H1 (cell line): ENCODE data around the gene HOXC5. TPM values are rescaled to one million over a fixed set of nuclear protein-coding genes. Genes with fewer than 3 reads are reported as not detected.

Experiments used
- CTCF ChIA-PET: fragments of 300-600 bp; sonication (Branson Sonifier 250); formaldehyde crosslinking; loops from one replicate; lab custom pipeline; 2021; ENCODE audit not compliant: partially characterized antibody; lab: Charles Lee
- POLR2A ChIA-PET: fragments of 300-600 bp; sonication (Branson Sonifier 250); formaldehyde crosslinking; loops from one replicate; lab custom pipeline; 2021; ENCODE audit warnings: inconsistent platforms; ENCODE audit not compliant: partially characterized antibody; lab: Charles Lee
- DNase-seq, 2 experiments: peaks; one replicate each; pipeline versions ENCODE4 v3.0.0 to v3.0.0-alpha.2; 2010 to 2022; ENCODE audit warnings: low spot score in 2 of 2, low read depth in 1 of 2, mixed read lengths in 1 of 2
- FAIRE-seq: peaks from 2 replicates; lab custom pipeline; 2011; peaks lifted over from hg19 to GRCh38; lab: Jason Lieb, UNC
- H2AFZ ChIP-seq: 2 replicates; pipeline ENCODE4 v1.8.1; 2012; ENCODE audit warnings: low read length, inconsistent platforms
- H2AK5ac ChIP-seq: 2 replicates; pipeline ENCODE4 v1.6.1; 2013; ENCODE audit warnings: low read depth, low read length
- H2BK120ac ChIP-seq: replicated peaks from 2 replicates; pipeline ENCODE3; 2013; ENCODE audit warnings: low read depth, low read length, inconsistent platforms
- H2BK12ac ChIP-seq: 2 replicates; pipeline ENCODE4 v1.6.1; 2013; ENCODE audit warnings: low read depth, low read length
- H2BK15ac ChIP-seq: 2 replicates; pipeline ENCODE4 v1.6.1; 2013; ENCODE audit warnings: low read length
- H2BK20ac ChIP-seq: 2 replicates; pipeline ENCODE4 v1.6.1; 2013; ENCODE audit warnings: low read length
- H2BK5ac ChIP-seq: 2 replicates; pipeline ENCODE4 v1.6.1; 2013; ENCODE audit warnings: low read depth, low read length
- H3K14ac ChIP-seq: 2 replicates; pipeline ENCODE4 v1.6.1; 2013; ENCODE audit warnings: inconsistent platforms; ENCODE audit not compliant: insufficient read length
- H3K18ac ChIP-seq: 2 replicates; pipeline ENCODE4 v1.6.1; 2013; ENCODE audit warnings: low read length; ENCODE audit errors: extremely low read depth
- H3K23ac ChIP-seq: 2 replicates; pipeline ENCODE4 v1.6.1; 2013; ENCODE audit warnings: inconsistent platforms; ENCODE audit not compliant: insufficient read length
- H3K23me2 ChIP-seq: 2 replicates; pipeline ENCODE4 v1.6.1; 2013; ENCODE audit warnings: low read depth, low read length
- H3K27ac ChIP-seq: 2 replicates; pipeline ENCODE4 v1.6.1; 2011; ENCODE audit warnings: low read depth, low read length, inconsistent platforms
- H3K27me3 ChIP-seq, 4 experiments: replicated peaks in 1 of 4; 1 replicate in 1 of 4; 2 replicates in 3 of 4; pipeline versions ENCODE4 v1.6.1 to v1.8.1; 2011 to 2013; ENCODE audit warnings: low read length in 3 of 4, mild to moderate bottlenecking in 3 of 4, inconsistent platforms in 2 of 4, mixed read lengths in 2 of 4, moderate library complexity in 1 of 4; ENCODE audit not compliant: control insufficient read depth in 3 of 4, insufficient read depth in 3 of 4; ENCODE audit errors: extremely low read depth in 1 of 4
- H3K36me3 ChIP-seq, 4 experiments: 2 replicates each; pipeline versions ENCODE4 v1.6.1 to v1.8.1; 2011 to 2013; ENCODE audit warnings: mild to moderate bottlenecking in 4 of 4, low read length in 3 of 4, moderate library complexity in 2 of 4, control low read depth in 1 of 4, inconsistent platforms in 1 of 4; ENCODE audit not compliant: insufficient read depth in 4 of 4, control insufficient read depth in 2 of 4
- H3K4ac ChIP-seq: replicated peaks from 2 replicates; pipeline ENCODE3; 2013; ENCODE audit warnings: low read length, low read depth, mixed read lengths, inconsistent platforms; ENCODE audit not compliant: insufficient read length
- H3K4me1 ChIP-seq, 4 experiments: replicated peaks in 1 of 4; 1 replicate in 1 of 4; 2 replicates in 3 of 4; pipeline versions ENCODE4 v1.6.1 to v1.8.1; 2011 to 2013; ENCODE audit warnings: low read length in 3 of 4, inconsistent platforms in 2 of 4, mixed read lengths in 1 of 4; ENCODE audit not compliant: insufficient read depth in 4 of 4, control insufficient read depth in 3 of 4
- H3K4me2 ChIP-seq, 2 experiments: 2 replicates each; pipeline versions ENCODE4 v1.6.1 to v1.8.1; 2011 to 2013; ENCODE audit warnings: low read depth in 2 of 2, low read length in 2 of 2, control low read depth in 1 of 2, inconsistent platforms in 1 of 2, mild to moderate bottlenecking in 1 of 2; ENCODE audit not compliant: insufficient read depth in 1 of 2
- H3K4me3 ChIP-seq, 4 experiments: fragments of 200-600, 300-600 bp in 1 of 4; sonication (generic), shearing (Covaris generic), sonication (Bioruptor Twin) in 1 of 4; 2 replicates each; pipeline versions ENCODE4 v1.5.1 to v1.8.1; 2011 to 2016; ENCODE audit warnings: low read length in 4 of 4, low read depth in 3 of 4, control low read depth in 2 of 4, inconsistent platforms in 2 of 4, mild to moderate bottlenecking in 2 of 4, mixed read lengths in 1 of 4, moderate library complexity in 1 of 4; ENCODE audit not compliant: insufficient read depth in 2 of 4; ENCODE audit errors: extremely low read depth in 1 of 4
- H3K56ac ChIP-seq: replicated peaks from 2 replicates; pipeline ENCODE3; 2013; ENCODE audit warnings: low read depth, mild to moderate bottlenecking, mixed read lengths, low read length, inconsistent platforms; ENCODE audit not compliant: insufficient read length
- H3K79me1 ChIP-seq: 2 replicates; pipeline ENCODE4 v1.6.1; 2013; ENCODE audit warnings: low read depth, low read length, control low read depth
- H3K79me2 ChIP-seq, 2 experiments: 2 replicates each; pipeline versions ENCODE4 v1.6.1 to v1.8.1; 2012 to 2013; ENCODE audit warnings: low read length in 2 of 2, mild to moderate bottlenecking in 2 of 2, inconsistent platforms in 1 of 2; ENCODE audit not compliant: insufficient read depth in 2 of 2, control insufficient read depth in 1 of 2
- H3K9ac ChIP-seq, 4 experiments: replicated peaks in 1 of 4; 1 replicate in 1 of 4; 2 replicates in 3 of 4; pipeline versions ENCODE4 v1.6.1 to v1.8.1; 2011 to 2013; ENCODE audit warnings: low read depth in 3 of 4, low read length in 3 of 4, control low read depth in 2 of 4, mild to moderate bottlenecking in 2 of 4, moderate library complexity in 2 of 4, inconsistent platforms in 1 of 4; ENCODE audit errors: extremely low read depth in 1 of 4
- H3K9me3 ChIP-seq, 2 experiments: 2 replicates each; pipeline versions ENCODE4 v1.6.1 to v1.8.1; 2012 to 2013; ENCODE audit warnings: mild to moderate bottlenecking in 2 of 2, moderate library complexity in 2 of 2, control low read depth in 1 of 2, inconsistent platforms in 1 of 2, low read depth in 1 of 2, low read length in 1 of 2, mixed read lengths in 1 of 2; ENCODE audit not compliant: insufficient read depth in 2 of 2
- H4K20me1 ChIP-seq, 2 experiments: replicated peaks in 1 of 2; 2 replicates each; pipeline versions ENCODE3 to v1.8.1; 2011 to 2013; ENCODE audit warnings: inconsistent platforms in 2 of 2, low read length in 2 of 2, mild to moderate bottlenecking in 1 of 2; ENCODE audit not compliant: insufficient read depth in 2 of 2, control insufficient read depth in 1 of 2
- H4K5ac ChIP-seq: 2 replicates; pipeline ENCODE4 v1.6.1; 2013; ENCODE audit warnings: low read length, low read depth, mixed read lengths, inconsistent platforms; ENCODE audit not compliant: insufficient read length
- H4K8ac ChIP-seq: 2 replicates; pipeline ENCODE4 v1.8.0; 2013; ENCODE audit warnings: mild to moderate bottlenecking, moderate library complexity, low read length, inconsistent platforms; ENCODE audit not compliant: insufficient read depth; ENCODE audit errors: extremely low read depth
- H4K91ac ChIP-seq: replicated peaks from 2 replicates; pipeline ENCODE3; 2013; ENCODE audit warnings: low read length, mixed read lengths, inconsistent platforms; ENCODE audit not compliant: insufficient read length
- CBX8 ChIP-seq: fragments of 300-800, 300-1000 bp; sonication (generic); IDR thresholded peaks from 2 replicates; pipeline ENCODE4 v1.7.1; 2016; ENCODE audit warnings: low read depth, low read length, borderline replicate concordance
- NANOG ChIP-seq: IDR thresholded peaks from 2 replicates; pipeline ENCODE4 v1.6.1; 2011; ENCODE audit warnings: low read length, low read depth, mild to moderate bottlenecking, inconsistent platforms; ENCODE audit not compliant: insufficient read depth, poor library complexity, severe bottlenecking
- RNF2 ChIP-seq: fragments of 200-900, 300-1000 bp; sonication (generic); IDR thresholded peaks from 2 replicates; pipeline ENCODE4 v1.7.1; 2016; ENCODE audit warnings: borderline replicate concordance, low read depth, mild to moderate bottlenecking, antibody characterized with exemption, low read length; ENCODE audit not compliant: poor library complexity, severe bottlenecking; ENCODE audit errors: missing control alignments
- WGBS, 2 experiments: shearing (Covaris generic) in 1 of 2; methylation state at CpG; one replicate each; pipeline versions ENCODE4 v1.1.6 to v1.1.7; 2013 to 2015; ENCODE audit warnings: low lambda C conversion rate in 2 of 2, mixed read lengths in 2 of 2, inconsistent platforms in 1 of 2, low coverage in 1 of 2, missing lambda C conversion rate in 1 of 2; ENCODE audit not compliant: insufficient replicate concordance in 2 of 2, insufficient coverage in 1 of 2, insufficient read length in 1 of 2; ENCODE audit errors: extremely low coverage in 1 of 2, missing lambda C conversion rate in 1 of 2; 5-methylcytosine and 5-hydroxymethylcytosine counted together
- polyA plus RNA-seq, 7 experiments: library from polyadenylated mRNA; depleted of rRNA in 3 of 7; stranded (reverse) in 5 of 7; unstranded in 2 of 7; fragments of >200 nt in 5 of 7; fragments of 200-250 nt in 2 of 7; gene quantifications; 1 replicate in 5 of 7; 2 replicates in 1 of 7; 4 replicates in 1 of 7; pipeline versions ENCODE4 v1.2.1 to v1.2.3, GENCODE V29; 2011 to 2013; ENCODE audit warnings: missing spikeins in 2 of 7, mixed read lengths in 2 of 7
- total RNA-seq: library from RNA; stranded (reverse); fragmentation: NEBNext Ultra II Directional; extraction: Animal tissue kit (Norgen Biotek cat#: 25700); gene quantifications from 2 replicates; pipeline ENCODE4 v1.2.1, GENCODE V29; 2021

Gene HOXC5
- total and polyA plus RNA-seq, 2 of the 8 experiments (the other 6 are each of a cell fraction or from before 2014, with no cell fraction given): not detected

DNA sequence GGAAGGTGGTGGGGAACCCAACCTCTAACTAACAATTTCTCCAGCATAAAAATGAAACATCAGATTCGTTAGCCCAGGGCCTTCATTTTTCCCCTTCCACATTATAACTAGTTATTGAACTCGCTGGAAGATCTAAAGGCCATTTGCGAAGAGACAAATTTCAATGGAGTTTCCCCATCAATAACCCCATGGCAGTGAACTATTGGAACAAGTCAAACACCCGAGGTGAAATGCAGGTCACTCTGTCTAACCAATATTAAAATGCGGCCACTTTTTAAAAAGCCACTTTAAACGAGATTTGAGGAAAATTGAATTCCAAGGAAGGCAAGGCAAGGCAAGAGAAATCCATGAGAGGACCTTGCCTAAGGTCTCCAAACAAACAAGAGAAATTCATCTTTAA, 16.3 kb downstream of the HOXC5 start:
- Histone ChIP-seq H3K79me1 (no peaks in the 10 kb centered on the region), H2BK15ac (no peak overlapping the region), H3K79me2 (no peaks in the 10 kb centered on the region), H2BK5ac (no peak overlapping the region), H2BK20ac (no peak overlapping the region), H4K91ac (no peak overlapping the region), H4K5ac (no peak overlapping the region), H3K9ac (no peak overlapping the region), H3K4ac (no peak overlapping the region), H3K9me3 (no peaks in the 10 kb centered on the region), H3K14ac (no peak overlapping the region), H3K27ac (no peak overlapping the region), H3K4me1 (peaks cover 0 to 16% (median 5%) of the 10 kb centered on the region in 4 experiments; a peak in 6 of 7 replicates), H3K23me2 (peaks cover 3% of the 10 kb centered on the region), H3K23ac (no peak overlapping the region), H3K56ac (no peak overlapping the region), H3K4me3 (no peak overlapping the region), H2AK5ac (no peak overlapping the region), H2AFZ (no peak overlapping the region), H2BK12ac (no peak overlapping the region), H3K18ac (no peak overlapping the region), H3K27me3 (peaks cover 99 to 100% (median 100%) of the 10 kb centered on the region in 4 experiments), H3K4me2 (no peak overlapping the region), H4K8ac (no peak overlapping the region), H3K36me3 (peaks cover 0 to 9% (median 0%) of the 10 kb centered on the region in 4 experiments; a peak in 1 of 8 replicates), H2BK120ac (no peak overlapping the region), H4K20me1 (peaks cover 20 to 21% of the 10 kb centered on the region in 2 experiments)
- no peak for TF ChIP-seq NANOG
- TF ChIP-seq RNF2: peak; percentile 0
- peak; percentile 84 for TF ChIP-seq CBX8
- FAIRE-seq: no peak
- ChIA-PET POLR2A (no interaction called here), CTCF (no interaction called here)
- DNase-seq: no peak
- WGBS, 2 experiments: 23% methylated on average over 6 of the region's 6 CpGs; no CpG with 5 or more reads in 1 of the 2 experiments
